Stimulated activated CD4-positive, alpha-beta T cell treated with anti-CD3 and anti-CD28 coated beads, TNF-alpha, amount 100 ng/mL, for 4 hours (primary cell): Measurements from ENCODE around the gene NCAN.
"Not testable (repeated sequence)": the region's sequence is repeated elsewhere in the genome, so short reads cannot be mapped to it uniquely, and the experiment has no call there.

ENCODE experiments used
- DNase-seq, 3 experiments: peaks; one replicate each; pipeline ENCODE4 v3.0.0-alpha.2; 2020; ENCODE audit warnings: low read depth in 3 of 3

The NCAN gene

GRCh38 chr19:19193926-19194325 is 17.8 kb upstream of the NCAN start:
- DNase-seq, result no peak

- no peak for DNase-seq
Measured at GRCh38 chr19:19201697-19202630, 9.8 kb upstream of the NCAN start.

GRCh38 chr19:19202707-19203011 is 9.1 kb upstream of the NCAN start:
- no peak for DNase-seq

- DNase-seq, result peak; percentile 89 to 91 (median 89)
Measured at GRCh38 chr19:19203012-19203856, 8.5 kb upstream of the NCAN start, which contains the start of gene NR2C2AP. Gene NR2C2AP (minus strand): TSS chr19:19203414. CDS start chr19:19203060, 354 bp downstream.

GRCh38 chr19:19204181-19204580 is 7.6 kb upstream of the NCAN start:
- DNase-seq, result no peak

- DNase-seq, result no peak
Measured at GRCh38 chr19:19205416-19206410, 6.0 kb upstream of the NCAN start.

GRCh38 chr19:19206938-19207337 is 4.8 kb upstream of the NCAN start:
- DNase-seq, result no peak

GRCh38 chr19:19207637-19208572 is 3.9 kb upstream of the NCAN start:
- DNase-seq, result no peak

- no peak for DNase-seq
Measured at GRCh38 chr19:19209372-19209771, 2.4 kb upstream of the NCAN start.

- no peak for DNase-seq
Measured at GRCh38 chr19:19212916-19213315, 1.2 kb downstream of the NCAN start.

GRCh38 chr19:19213426-19214158 is 1.8 kb downstream of the NCAN start:
- DNase-seq, result no peak

GRCh38 chr19:19214159-19214490 is 2.4 kb downstream of the NCAN start:
- DNase-seq, result no peak

- DNase-seq, result no peak
Measured at GRCh38 chr19:19214892-19215291, 3.1 kb downstream of the NCAN start.

- no peak for DNase-seq
Measured at GRCh38 chr19:19215792-19216191, 4.0 kb downstream of the NCAN start.

- DNase-seq, result no peak
Measured at GRCh38 chr19:19217099-19217498, 5.3 kb downstream of the NCAN start.

- no peak for DNase-seq
Measured at GRCh38 chr19:19218911-19219310, 7.2 kb downstream of the NCAN start.

- DNase-seq, result not testable (repeated sequence)
Measured at GRCh38 chr19:19221000-19221399, 9.2 kb downstream of the NCAN start.

GRCh38 chr19:19223060-19223459 is 11.3 kb downstream of the NCAN start:
- no peak for DNase-seq

GRCh38 chr19:19223636-19224035 is 11.9 kb downstream of the NCAN start:
- no peak for DNase-seq
